Esophagus mucosa (tissue), 1 donor: ENCODE results near the gene DNAJB14. TPM values are rescaled to one million over a fixed set of nuclear protein-coding genes. Genes with fewer than 3 reads are reported as not detected.
"Not testable (repeated sequence)": the region's sequence is repeated elsewhere in the genome, so short reads cannot be mapped to it uniquely, and the experiment has no call there.

Experiments
- ATAC-seq: fragments of 200-7000 bp; cut with Tn5 transposase; one replicate; pipeline ENCODE4 v1.9.1; 2020
- total RNA-seq: library from RNA; stranded (reverse); gene quantifications from one replicate; pipeline ENCODE4 v1.2.4, GENCODE V29; 2023
- donor health status: DM: yes; HTN: yes; CAD: no.

DNAJB14 gene
- 22.2 TPM for total RNA-seq

DNA sequence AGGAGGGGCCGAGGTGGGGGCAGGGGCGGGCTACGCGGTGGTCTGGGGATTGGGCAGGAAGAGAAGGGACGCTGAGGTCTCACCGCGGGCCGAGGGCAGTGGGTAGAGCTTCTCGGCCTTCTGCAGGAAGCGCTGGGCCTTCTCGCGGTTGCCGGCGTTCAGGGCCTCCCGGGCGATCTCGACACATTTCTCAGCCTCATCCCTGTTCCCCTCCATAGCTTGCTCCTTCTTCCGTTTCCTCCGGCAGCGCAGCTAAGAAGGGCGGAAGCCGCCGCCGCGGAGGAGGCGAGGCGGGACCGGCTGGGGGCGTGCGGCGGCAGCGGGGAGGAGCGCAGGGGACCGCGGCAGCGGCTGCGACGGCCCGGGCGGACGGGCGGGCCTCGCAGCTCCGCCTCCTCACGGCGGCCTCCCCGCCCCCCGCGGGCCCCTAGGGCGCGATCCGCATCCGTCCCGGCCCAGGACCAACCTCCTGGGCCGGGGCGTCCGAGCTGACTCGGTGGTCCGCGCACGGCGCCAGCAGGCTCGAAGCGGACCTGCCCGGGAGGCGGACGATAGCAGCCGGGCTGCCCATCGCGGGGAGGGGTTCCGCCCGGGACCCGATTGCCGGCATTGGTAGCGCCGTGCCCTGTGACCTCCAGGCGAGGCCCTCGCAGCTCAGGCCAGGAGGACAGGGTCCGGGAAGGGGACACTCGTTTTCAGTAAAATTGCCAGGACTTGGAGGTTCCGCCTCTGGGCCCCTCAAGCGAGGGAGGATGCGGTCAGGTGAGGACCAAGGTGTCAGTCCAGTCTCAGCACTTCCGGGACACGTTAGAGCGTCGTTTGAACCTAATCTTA, at the start of gene DNAJB14:
Gene DNAJB14, minus strand, starts transcription at position 263 of the 834 bp plus-strand sequence. Its CDS starts 47 bp downstream, at position 216.
- ATAC-seq = peak; percentile 73

DNA sequence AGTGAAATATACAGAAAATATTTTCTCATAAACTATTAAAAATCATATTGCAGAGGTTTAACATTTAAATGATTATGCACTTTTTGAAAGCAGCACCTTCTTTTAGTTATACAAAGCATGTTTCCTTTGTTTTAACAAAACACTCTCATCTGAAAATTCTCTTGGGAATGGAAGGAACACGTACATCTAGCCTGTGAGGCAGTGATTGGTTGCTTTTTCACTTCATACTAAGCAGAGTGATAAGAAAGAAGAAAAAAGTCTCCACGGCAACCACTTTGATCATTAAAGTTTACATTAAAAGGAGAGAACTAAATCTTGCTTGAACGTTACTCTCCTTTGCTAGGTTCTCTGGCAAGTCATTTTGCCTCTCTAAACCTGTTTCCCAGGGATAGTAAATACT, 45.3 kb upstream of the DNAJB14 start:
- ATAC-seq = no peak

DNA sequence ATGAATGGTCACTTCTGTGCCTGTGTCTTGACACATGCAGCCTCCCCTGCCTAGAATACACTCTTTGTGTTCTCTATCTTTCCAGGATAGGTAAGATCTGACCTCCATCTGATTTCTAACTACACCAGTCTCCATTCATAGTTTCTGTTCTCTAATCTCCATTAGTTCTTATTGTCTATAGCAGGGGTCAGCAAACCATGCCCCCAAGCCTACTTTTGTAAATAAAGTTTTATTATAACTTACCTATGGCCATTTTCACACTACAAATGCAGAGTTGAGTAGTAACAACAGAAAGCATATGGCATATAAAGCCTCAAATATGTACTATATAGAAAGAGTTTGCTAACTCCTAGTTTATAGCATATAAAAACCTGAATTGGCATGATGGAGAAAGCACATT, 41.3 kb upstream of the DNAJB14 start:
- no peak for ATAC-seq

DNA sequence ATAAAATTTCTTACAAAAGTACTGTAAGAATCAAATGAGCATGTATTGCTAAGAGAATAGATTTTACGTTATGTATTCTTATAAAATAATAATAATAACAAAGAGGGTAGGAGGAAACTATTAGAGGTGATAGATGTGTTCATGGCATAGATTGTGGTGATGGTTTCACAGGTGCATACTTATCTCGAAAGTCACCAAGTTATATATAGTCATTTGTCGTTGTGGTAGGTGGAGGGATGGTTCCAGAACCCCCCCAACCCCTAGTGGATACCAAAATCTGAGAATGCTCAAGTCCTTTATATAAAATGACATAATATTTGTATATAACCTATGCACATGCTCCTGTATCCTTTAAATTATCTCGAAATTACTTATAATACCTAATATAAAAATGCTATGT, 40.4 kb upstream of the DNAJB14 start:
- ATAC-seq = no peak

DNA sequence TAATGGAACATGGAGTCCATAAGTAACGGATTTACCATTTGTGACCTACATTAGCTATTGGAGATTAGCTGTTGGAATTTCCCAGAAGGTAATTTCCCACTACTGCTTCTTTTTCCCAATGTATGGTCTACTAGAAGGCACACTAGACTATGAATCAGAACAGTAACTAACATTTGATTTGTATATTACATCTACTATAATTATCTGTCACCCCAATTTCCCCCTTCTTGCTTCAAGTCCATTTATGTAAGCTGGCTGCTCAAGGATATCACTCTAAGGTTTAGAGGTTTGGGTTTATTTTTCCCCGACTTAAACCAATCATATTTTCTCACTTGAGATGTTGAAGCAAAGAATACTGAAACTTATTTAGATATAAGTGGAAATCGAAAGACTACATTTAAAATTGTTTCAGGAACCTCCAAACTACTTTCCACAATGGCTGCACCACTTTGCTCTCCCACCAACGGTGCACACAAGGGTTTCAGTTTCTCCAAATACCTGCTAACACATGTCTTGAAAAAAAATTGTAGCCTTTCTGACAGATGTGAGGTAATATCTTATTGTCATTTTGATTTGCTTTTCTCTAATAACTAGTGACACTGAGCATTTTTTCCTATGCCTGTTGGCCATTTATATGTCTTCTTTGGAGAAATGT, 37.0 kb upstream of the DNAJB14 start:
- ATAC-seq = no peak

DNA sequence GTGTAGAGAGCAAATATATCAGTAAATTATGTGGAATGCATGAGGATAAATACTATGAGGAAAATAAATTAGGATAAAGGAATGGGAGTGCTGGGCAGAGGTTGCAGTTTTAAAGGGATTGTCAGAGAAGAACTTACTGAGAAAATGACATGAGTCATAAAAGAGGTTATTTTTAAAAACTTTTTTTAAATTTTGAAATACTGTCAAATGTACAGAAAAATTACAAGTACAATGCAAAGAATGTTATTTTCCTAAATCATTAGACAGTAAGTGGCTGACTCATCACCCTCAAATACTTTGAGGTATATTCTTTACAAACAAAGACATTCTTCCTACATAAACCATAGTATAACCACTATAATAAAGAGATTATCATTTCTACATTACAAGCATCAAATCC, 33.5 kb upstream of the DNAJB14 start:
- ATAC-seq = no peak

DNA sequence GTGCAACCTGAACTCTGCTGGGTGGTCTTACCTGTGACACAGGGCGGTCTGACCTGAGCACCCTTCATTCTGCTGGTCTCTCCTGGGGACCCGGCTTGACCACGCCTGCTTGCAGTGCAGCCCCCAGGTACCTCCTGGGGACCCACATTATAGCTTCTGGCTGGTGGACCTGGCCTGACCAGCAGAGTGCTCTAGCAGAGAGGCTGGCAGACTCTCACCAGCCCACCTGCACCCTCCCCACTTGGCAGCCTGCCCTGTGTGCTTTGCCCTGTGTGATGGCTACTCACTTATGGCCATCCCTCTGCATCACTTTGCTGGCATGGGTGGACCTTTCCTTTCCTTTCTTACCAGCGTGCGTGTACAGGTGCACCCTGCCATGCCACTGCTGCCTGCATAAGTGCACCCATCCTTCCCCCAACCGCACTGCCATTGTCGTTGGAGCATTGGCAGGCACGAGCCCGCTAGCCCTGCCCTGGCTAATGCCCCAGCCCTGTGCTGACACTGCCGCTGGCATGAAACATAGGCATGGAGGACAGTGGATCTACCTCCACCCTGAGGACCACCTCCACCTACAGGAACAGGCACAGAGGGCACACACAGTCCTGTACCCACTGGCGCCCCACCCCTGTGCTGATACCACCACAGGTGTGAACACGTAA, 25.2 kb upstream of the DNAJB14 start:
- ATAC-seq = no peak

DNA sequence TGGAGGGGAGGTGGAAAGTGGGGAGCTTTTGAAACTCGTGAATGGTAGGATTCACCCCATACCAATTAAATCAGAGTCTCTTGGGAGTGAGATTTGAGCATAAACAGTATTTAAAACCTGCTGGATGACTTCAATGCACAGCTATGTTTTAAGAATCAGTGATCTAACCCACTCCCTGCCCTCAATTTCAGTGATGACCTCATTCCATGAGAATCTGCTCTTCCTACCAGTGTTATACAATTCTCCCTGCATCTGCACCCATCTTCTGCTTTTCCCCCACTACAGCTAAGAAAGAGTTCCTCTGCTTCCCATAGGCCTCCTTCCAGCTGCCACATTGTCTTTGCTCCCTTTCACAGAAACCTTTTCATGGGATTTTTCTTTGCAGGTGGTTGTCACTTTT, 21.9 kb upstream of the DNAJB14 start:
- no peak for ATAC-seq

DNA sequence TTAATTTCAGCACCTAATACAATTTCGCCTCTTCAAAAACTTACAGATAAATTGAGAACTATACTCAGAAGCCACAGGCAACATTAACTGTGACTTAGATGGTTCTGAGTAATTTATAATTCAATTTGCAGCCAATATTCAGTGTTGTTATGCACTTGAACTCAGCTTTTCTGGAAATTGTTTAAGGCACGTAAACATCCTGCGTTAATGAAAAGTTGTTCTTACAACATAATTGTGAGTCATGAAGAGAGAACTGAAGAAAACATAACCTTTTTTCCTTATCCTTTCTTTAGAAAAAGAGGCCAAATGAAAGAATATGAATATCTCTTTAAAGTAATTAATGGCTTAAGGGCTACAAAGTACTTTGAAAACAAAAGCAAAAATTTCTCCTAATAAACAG, 20.3 kb upstream of the DNAJB14 start:
- ATAC-seq = no peak

DNA sequence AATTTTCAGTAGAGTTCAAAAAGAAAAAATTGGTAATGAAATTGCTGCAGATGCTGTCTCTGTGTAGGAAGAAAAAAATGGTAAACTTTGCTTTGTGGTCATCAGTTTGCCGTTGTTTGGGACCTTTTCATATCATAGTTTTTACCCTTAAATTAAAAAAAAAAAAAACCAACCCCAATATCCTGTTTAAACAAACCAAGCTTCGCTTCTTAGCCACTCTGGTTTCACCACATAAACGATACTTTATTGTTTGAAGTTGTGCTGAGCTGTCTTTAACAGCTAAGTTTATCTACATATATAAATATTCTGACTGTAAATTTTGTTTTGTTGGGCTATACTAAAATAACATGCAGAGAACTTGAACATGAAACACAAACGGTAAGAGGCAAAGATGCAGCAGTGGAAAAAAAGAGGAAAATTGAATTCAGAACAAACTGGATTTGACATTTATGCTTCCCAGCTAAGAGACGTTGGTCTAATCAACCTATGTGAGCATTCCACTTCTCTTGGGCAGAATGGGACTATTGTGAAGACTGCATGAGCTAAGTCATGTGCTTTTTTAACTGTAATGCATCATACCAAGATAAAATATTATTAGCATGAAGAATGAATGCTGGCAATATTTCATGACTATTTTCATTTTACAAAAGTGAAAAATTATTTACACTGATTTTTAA, 19.4 kb upstream of the DNAJB14 start:
- ATAC-seq = no peak

DNA sequence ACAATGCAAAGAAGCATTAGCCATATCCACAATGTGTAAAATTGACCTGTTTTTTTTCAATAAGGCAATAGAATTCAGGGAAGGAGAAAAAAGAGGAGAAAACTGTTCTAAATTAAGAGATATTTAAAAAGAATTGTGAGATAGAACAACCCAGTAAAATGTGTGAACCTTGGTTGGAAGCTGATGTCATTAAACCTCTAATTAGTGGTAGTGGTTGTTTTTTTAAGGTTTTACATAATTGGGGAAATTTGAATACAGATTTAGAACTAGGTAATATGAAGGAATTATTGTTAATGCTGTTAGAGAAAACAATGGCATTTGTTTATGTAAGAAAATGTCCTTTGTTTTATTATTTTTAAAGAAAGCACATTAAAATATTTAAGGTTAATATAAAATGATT, 18.8 kb upstream of the DNAJB14 start:
- no peak for ATAC-seq

DNA sequence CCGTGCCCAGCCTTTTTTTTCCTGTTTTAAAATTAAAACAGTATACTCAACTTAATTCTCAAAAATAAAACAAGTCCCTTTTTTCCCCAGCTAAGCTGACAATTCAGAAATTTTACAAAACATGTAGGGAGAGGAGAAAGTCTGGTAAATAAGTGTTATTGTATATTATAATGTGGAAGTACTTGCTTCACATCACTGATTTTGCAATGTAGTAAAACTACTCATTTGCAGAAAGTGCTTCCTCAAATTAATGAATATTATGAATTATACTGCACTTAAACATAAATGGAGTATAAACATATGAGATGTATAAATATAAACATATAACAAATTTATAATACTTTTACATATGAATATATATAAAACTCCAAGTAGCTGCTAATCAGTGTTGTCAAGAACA, 15.3 kb upstream of the DNAJB14 start:
- no peak for ATAC-seq

DNA sequence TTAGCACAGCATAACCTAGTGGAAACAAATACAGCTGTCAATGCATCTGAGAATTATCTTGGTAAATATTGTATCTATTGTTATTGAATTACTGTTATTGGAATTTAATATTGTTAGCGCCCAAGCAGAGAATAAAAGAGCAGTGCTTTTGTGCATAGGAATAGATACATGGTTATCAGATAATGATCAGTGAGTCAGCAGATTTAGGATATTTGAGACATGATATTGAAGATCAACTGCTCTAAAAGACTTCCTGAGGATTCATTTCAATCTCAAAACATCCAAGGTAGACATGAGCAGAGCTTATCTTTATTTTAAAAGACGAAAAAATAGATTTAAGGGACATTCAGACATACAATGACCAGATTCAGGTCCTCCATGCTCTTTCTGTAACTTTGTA, 14.2 kb upstream of the DNAJB14 start:
- ATAC-seq = no peak

DNA sequence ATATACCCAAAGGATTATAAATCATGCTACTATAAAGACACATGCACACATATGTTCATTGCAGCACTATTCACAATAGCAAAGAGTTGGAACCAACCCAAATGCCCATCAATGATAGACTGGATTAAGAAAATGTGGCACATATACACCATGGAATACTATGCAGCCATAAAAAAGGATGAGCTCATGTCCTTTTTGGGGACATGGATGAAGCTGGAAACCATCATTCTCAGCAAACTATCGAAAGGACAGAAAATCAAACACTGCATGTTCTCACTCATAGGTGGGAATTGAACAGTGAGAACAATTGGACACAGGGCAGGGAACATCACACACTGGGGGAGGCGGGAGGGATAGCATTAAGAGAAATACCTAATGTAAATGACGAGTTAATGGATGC, 11.8 kb upstream of the DNAJB14 start:
- ATAC-seq = not testable (repeated sequence)

DNA sequence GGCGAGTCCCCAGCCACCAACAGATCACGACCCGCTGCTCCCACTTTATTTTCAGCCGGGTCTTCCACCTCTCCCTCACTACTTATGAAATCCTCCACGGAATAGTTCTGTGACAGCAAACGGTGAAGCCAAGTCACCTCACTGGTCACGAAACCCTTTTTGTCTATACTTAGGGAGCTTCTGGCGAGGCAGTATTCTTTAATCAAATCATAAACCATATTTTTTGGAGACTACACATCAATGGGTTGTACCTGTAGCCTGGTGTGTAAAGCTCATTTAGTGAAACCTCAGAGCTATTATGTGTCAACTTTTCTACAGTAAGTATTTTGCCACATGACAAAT, 4.5 kb upstream of the DNAJB14 start:
- ATAC-seq = no peak

DNA sequence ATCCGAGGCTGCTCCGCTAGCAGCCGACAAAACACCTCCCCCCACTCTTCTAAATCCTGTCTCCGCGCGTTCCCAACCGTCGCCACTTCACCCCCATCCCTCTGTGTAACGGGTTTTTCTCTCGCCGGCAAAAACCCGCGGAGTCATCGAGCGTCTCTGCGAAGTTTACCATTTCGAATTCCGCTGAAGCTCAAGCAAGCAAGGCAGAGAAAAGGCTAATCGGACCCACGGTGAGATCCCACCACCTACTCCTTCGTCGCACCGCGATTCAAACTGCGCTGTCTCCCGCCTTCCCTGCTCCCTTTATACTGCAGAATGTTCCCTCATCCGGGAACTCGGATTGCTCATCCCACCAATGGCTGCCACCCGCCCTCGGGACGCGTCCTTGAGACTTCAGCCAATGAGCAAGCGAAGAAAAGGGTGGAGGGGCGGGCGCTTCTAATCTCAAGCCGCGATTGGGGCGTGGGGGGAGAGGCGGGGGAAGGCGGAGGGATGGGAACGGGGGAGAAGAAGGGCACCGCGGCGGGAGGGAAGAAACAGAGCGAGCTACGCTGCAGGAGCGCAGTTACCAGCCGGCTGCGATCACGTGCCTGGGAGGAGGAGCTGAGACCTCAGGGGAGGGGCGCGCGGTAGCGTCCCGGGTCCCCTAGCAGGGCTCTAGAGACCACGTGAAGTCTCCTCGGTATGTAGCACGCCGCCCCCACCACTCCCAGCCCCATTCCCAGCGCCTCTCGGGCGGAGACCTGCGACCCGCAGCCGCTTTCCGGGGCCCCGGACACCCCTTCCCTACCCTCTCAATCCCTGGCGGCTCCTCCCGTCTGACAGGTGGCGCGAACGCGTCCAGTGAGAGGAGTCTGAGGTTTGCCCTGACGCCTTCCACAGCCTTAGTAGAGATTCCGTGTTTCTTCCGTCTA, 3.8 kb upstream of the DNAJB14 start, which contains the start of gene H2AZ1:
Gene H2AZ1, minus strand, starts transcription at position 277 of the 914 bp plus-strand sequence. Its CDS starts 105 bp downstream, at position 172.
- ATAC-seq = peak; percentile 89

DNA sequence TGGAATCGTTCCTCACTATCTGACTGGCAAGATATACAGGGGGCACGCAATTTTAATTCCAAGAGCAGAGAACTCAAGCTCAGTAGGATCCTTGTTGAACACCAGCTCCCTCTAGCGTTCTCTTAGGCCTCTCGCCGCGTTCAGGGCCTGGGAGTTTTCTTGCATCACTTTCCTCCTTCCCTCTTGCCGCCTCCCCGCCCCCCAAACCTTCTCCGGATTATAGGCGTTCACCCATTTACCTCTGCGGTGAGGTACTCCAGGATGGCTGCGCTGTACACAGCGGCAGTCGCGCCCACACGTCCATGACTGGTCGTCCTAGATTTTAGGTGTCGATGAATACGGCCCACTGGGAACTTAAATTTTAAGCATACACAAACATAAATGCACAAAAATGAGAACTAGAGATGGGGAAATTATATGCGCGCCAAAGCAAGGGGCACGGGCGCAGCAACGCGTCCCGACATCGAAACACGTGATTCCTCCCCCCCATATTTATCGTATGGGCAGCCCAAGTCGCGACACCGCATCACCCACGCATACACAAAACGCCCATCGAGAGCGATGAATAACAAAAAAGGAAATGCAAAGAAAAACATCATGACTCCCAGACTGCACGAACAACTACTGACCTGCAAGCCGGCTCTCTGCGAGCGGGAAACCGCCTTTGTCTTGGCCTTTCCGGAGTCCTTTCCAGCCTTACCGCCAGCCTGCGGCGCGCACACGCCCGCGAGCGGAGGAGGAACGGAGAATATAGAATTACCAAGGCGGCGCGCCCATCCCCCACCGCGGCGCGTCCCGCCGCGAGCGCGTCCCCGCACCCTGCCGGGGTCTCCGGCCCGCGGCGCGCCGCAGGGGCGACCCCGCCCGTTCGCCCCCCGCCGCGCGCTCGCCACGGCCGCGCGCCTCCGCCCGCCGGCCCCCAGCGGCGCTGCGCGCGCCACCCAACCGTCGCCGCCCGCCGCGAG, 2.9 kb upstream of the DNAJB14 start:
- ATAC-seq = peak; percentile 67

DNA sequence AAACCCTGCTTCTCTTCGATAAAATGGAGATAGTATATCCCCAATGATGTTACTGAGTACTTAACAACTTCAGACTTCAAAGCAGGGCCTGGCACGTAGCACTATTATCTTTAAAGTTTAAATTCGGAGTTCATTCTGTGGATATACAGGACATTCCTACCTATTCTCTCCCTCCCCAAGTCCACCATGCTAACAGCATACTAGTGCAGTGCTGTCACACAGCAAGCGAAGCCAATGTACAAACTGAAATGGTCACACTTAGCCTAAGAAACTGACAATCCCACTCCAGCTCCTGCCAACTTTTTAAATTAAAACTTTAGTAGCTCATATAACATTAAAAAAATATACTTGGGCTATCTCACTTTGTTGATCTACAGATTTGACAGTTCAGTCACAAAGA, 1.2 kb upstream of the DNAJB14 start:
- no peak for ATAC-seq

DNA sequence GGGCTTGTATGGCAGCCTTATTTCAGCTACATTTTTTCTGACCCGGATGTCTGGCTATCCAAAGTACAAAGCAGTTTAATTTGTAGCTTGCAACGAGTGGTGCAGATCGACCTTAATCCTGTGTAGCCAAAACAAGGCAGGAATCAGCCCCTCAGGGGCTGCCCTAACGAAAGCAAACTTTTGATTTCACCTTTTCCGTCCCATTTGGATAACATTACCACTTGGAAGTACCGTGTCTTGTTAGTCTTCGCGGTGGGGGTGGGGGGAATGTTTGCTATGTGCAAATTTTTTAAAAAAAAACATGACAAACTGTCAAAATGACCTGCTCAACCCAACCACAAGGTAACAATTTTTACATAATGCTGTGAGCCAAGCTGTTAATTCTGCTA, 766 bp upstream of the DNAJB14 start:
- ATAC-seq = no peak

DNA sequence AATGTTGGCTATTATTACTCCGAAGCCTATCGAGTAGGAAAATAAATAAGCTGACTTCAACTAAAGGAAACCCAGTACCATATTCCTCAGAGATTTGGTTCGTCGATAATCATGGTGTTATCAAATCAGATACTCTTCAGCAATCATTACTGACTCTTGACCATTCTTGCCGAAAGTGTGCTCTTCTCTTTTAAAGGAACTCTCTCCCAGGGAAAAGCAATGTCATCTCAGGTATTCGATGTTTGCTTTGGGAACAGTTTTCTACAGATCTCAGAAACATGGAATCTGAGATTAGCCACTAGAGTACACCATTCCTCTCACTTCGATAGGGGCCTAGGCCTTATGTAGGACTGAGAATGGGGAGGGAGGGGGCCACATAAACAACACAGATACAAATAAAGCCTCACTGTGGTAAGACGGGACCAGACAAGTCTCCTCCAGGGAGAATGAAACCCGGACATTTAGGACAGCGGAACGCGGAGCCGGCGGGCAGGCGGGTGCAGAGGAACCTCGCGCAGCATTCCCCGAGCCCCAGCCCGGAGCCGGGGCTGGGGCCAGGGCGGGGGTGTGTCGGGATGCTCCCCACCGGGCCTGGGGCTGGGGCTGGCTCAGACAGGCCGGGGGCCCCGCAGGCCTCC, 581 bp downstream of the DNAJB14 start:
- ATAC-seq = peak; percentile 10
